GM12878 (cell line): ENCODE data around the gene PDCD11. TPM values are rescaled to one million over a fixed set of nuclear protein-coding genes. Genes with fewer than 3 reads are reported as not detected.

Experiments
- ATAC-seq: fragments of 200-7000 bp; cut with Tn5 transposase; 3 replicates; pipeline ENCODE4 v1.9.1; 2020; ENCODE audit warnings: mild to moderate bottlenecking, moderate library complexity
- BruUV-seq: library from RNA; stranded (reverse); fragments of 400-500 nt; replicated peaks from 2 replicates; lab custom pipeline; 2021; lab: Mats Ljungman, UMichigan
- CTCF ChIA-PET: fragments of 300-600 bp; sonication (Branson Sonifier 250); formaldehyde crosslinking; extraction: SDS; loops from one replicate; lab custom pipeline; 2021; ENCODE audit warnings: inconsistent platforms; lab: Yijun Ruan, JAX
- POLR2A ChIA-PET: fragments of 350-600 bp; formaldehyde crosslinking; extraction: SDS; loops from one replicate; lab custom pipeline; 2021; ENCODE audit warnings: inconsistent platforms; lab: Charles Lee
- RAD21 ChIA-PET: fragments of 300-600 bp; sonication (Branson Sonifier 250); formaldehyde crosslinking; loops from one replicate; lab custom pipeline; 2023; ENCODE audit warnings: antibody characterized with exemption; ENCODE audit not compliant: unreplicated experiment; lab: Charles Lee
- SMC1A ChIA-PET: fragments of 300-600 bp; sonication (Branson Sonifier 250); formaldehyde crosslinking; loops from one replicate; lab custom pipeline; 2023; ENCODE audit not compliant: unreplicated experiment, uncharacterized antibody; lab: Charles Lee
- DNase-seq: peaks from one replicate; pipeline ENCODE4 v3.0.0-alpha.2; 2011; ENCODE audit warnings: low read depth, low spot score
- FAIRE-seq: peaks from 3 replicates; lab custom pipeline; 2011; peaks lifted over from hg19 to GRCh38; lab: Jason Lieb, UNC
- H2AFZ ChIP-seq: 2 replicates; pipeline ENCODE4 v1.6.0; 2011; ENCODE audit warnings: low read depth, low read length, control low read depth; ENCODE audit not compliant: control insufficient read depth
- H3K27ac ChIP-seq: 2 replicates; pipeline ENCODE4 v1.5.1; 2011; ENCODE audit warnings: control low read depth; ENCODE audit not compliant: control insufficient read depth, insufficient read depth
- H3K27me3 ChIP-seq, 2 experiments: replicated peaks in 1 of 2; 2 replicates each; pipeline versions ENCODE4 v1.6.0 to v1.6.1; 2011; ENCODE audit warnings: low read length in 1 of 2; ENCODE audit not compliant: control insufficient read depth in 2 of 2, insufficient read depth in 2 of 2
- H3K36me3 ChIP-seq, 2 experiments: 2 replicates each; pipeline ENCODE4 v1.5.1; 2011; ENCODE audit warnings: low read length in 1 of 2; ENCODE audit not compliant: control insufficient read depth in 2 of 2, insufficient read depth in 2 of 2
- H3K4me1 ChIP-seq: 2 replicates; pipeline ENCODE4 v1.6.1; 2011; ENCODE audit warnings: mild to moderate bottlenecking, low read length, moderate library complexity, mixed read lengths; ENCODE audit not compliant: control insufficient read depth, insufficient read depth
- H3K4me2 ChIP-seq: 2 replicates; pipeline ENCODE4 v1.6.0; 2011; ENCODE audit warnings: control low read depth; ENCODE audit not compliant: control insufficient read depth, insufficient read depth
- H3K4me3 ChIP-seq: fragments of 200-600 bp; sonication (generic); 2 replicates; pipeline ENCODE4 v1.5.1; 2016
- H3K79me2 ChIP-seq: 2 replicates; pipeline ENCODE4 v1.6.0; 2011; ENCODE audit warnings: low read length; ENCODE audit not compliant: control insufficient read depth, insufficient read depth
- H3K9ac ChIP-seq: 2 replicates; pipeline ENCODE4 v1.8.0; 2011; ENCODE audit warnings: low read length, control low read depth, mixed read lengths; ENCODE audit not compliant: control insufficient read depth, insufficient read depth
- H3K9me3 ChIP-seq: replicated peaks from 3 replicates; pipeline ENCODE4 v1.5.1; 2011; ENCODE audit warnings: mild to moderate bottlenecking, low read length; ENCODE audit not compliant: control insufficient read depth, insufficient read depth
- H4K20me1 ChIP-seq: 2 replicates; pipeline ENCODE4 v1.6.0; 2011; ENCODE audit not compliant: control insufficient read depth, insufficient read depth
- ASH2L ChIP-seq: fragments of 300-600, 200-600 bp; sonication (generic); IDR thresholded peaks from 2 replicates; pipeline ENCODE4 v1.6.1; 2017; ENCODE audit warnings: low read depth, mild to moderate bottlenecking, borderline replicate concordance
- BMI1 ChIP-seq: fragments of 450-650 bp; IDR thresholded peaks from 2 replicates; pipeline ENCODE4 v1.6.1; 2016; ENCODE audit warnings: mild to moderate bottlenecking, moderate library complexity, borderline replicate concordance
- CBX3 ChIP-seq: fragments of 200-600 bp; sonication (generic); IDR thresholded peaks from 2 replicates; pipeline ENCODE4 v1.6.1; 2016; ENCODE audit warnings: low read depth, borderline replicate concordance
- E2F8 ChIP-seq: fragments of 450-650 bp; IDR thresholded peaks from 2 replicates; pipeline ENCODE4 v1.6.1; 2018; ENCODE audit warnings: mild to moderate bottlenecking, low read depth, moderate library complexity; ENCODE audit not compliant: partially characterized antibody
- ESRRA ChIP-seq: IDR thresholded peaks from 2 replicates; pipeline ENCODE4 v1.6.1; 2012; ENCODE audit warnings: mild to moderate bottlenecking, low read length, improper control_type of control experiment
- ETV6 ChIP-seq, 2 experiments: fragments of 450-650 bp in 1 of 2; IDR thresholded peaks in 1 of 2; conservative IDR thresholded peaks in 1 of 2; 2 replicates each; pipeline ENCODE4 v1.6.1; 2014; ENCODE audit warnings: antibody characterized with exemption in 1 of 2, borderline replicate concordance in 1 of 2, low read depth in 1 of 2, mild to moderate bottlenecking in 1 of 2, moderate library complexity in 1 of 2
- IKZF1 ChIP-seq: fragments of 450-650 bp; conservative IDR thresholded peaks from 2 replicates; pipeline ENCODE4 v1.6.1; 2017; ENCODE audit warnings: antibody characterized with exemption, mild to moderate bottlenecking
- MEF2A ChIP-seq: IDR thresholded peaks from 2 replicates; pipeline ENCODE4 v1.6.1; 2011; ENCODE audit warnings: low read depth, mild to moderate bottlenecking, low read length, moderate library complexity; ENCODE audit not compliant: insufficient read depth
- MTA3 ChIP-seq: IDR thresholded peaks from 2 replicates; pipeline ENCODE4 v1.6.1; 2012; ENCODE audit warnings: low read length, inconsistent platforms, borderline replicate concordance
- NFIC ChIP-seq: IDR thresholded peaks from 2 replicates; pipeline ENCODE4 v1.6.1; 2012; ENCODE audit warnings: low read depth, mild to moderate bottlenecking, inconsistent platforms, low read length, moderate library complexity
- NR2C2 ChIP-seq: IDR thresholded peaks from 2 replicates; pipeline ENCODE4 v1.6.1; 2011; ENCODE audit warnings: borderline replicate concordance, low read depth; ENCODE audit not compliant: control insufficient read depth, insufficient read length
- PAX8 ChIP-seq: fragments of 450-650 bp; IDR thresholded peaks from 2 replicates; pipeline ENCODE4 v1.6.1; 2017; ENCODE audit warnings: mild to moderate bottlenecking, moderate library complexity
- RB1 ChIP-seq: fragments of 450-650 bp; formaldehyde crosslinking; IDR thresholded peaks from 2 replicates; pipeline ENCODE4 v1.6.1; 2017; ENCODE audit warnings: mild to moderate bottlenecking, borderline replicate concordance
- SPI1 ChIP-seq: IDR thresholded peaks from 2 replicates; pipeline ENCODE4 v1.6.1; 2011; ENCODE audit warnings: low read depth, mild to moderate bottlenecking, low read length, moderate library complexity, borderline replicate concordance; ENCODE audit not compliant: insufficient read depth
- SUZ12 ChIP-seq: fragments of 200-600 bp; sonication (generic); IDR thresholded peaks from one replicate; pipeline ENCODE4 v1.6.1; 2018; ENCODE audit warnings: antibody characterized with exemption, mild to moderate bottlenecking; ENCODE audit not compliant: unreplicated experiment
- TCF3 ChIP-seq: IDR thresholded peaks from 2 replicates; pipeline ENCODE4 v1.6.1; 2012; ENCODE audit warnings: low read depth, mild to moderate bottlenecking, low read length, borderline replicate concordance; ENCODE audit not compliant: insufficient read depth
- USF2 ChIP-seq: IDR thresholded peaks from 2 replicates; pipeline ENCODE4 v1.6.1; 2011; ENCODE audit warnings: low read depth, low read length, improper control_type of control experiment, borderline replicate concordance
- WRNIP1 ChIP-seq: IDR thresholded peaks from 2 replicates; pipeline ENCODE4 v1.6.1; 2011; ENCODE audit warnings: low read depth, low read length, improper control_type of control experiment, borderline replicate concordance
- ZNF217 ChIP-seq: fragments of 450-650 bp; IDR thresholded peaks from 2 replicates; pipeline ENCODE4 v1.6.1; 2017; ENCODE audit warnings: antibody characterized with exemption, mild to moderate bottlenecking
- WGBS: methylation state at CpG from one replicate; pipeline ENCODE4 v1.1.6; 2016; ENCODE audit warnings: low lambda C conversion rate; ENCODE audit not compliant: insufficient replicate concordance, insufficient coverage; ENCODE audit errors: missing lambda C conversion rate; 5-methylcytosine and 5-hydroxymethylcytosine counted together
- in situ Hi-C: fragments of 300-500 bp; cut with MboI; formaldehyde crosslinking; loops from 9 replicates; pipeline ENCODE4 v1.14.3; 2018; ENCODE audit warnings: mixed read lengths
- intact Hi-C: fragments of 100-400 bp; cut with micrococcal nuclease; formaldehyde crosslinking; loops from one replicate; pipeline ENCODE4 v1.14.2; 2022; ENCODE audit not compliant: unreplicated experiment
- polyA plus RNA-seq, 11 experiments: library from polyadenylated mRNA; depleted of rRNA in 4 of 11; unstranded in 6 of 11; stranded (reverse) in 5 of 11; fragments of >200 nt; fragmentation: Nextera tagmentation in 4 of 11; fragmentation: Illumina TruSeq in 1 of 11; extraction: Ambion mirVana in 4 of 11; extraction: Trizol in 1 of 11; gene quantifications; 1 replicate in 1 of 11; 2 replicates in 10 of 11; pipeline versions ENCODE4 v1.2.1 to v1.2.3, GENCODE V29; 2011 to 2016; ENCODE audit warnings: inconsistent platforms in 2 of 11, missing spikeins in 2 of 11, low read depth in 1 of 11
- total RNA-seq, 4 experiments: library from RNA; depleted of rRNA in 3 of 4; stranded (reverse); fragments of >200 nt in 3 of 4; fragmentation: Illumina TruSeq in 1 of 4; extraction: Trizol in 1 of 4; gene quantifications; 2 replicates each; pipeline versions ENCODE4 v1.2.1 to v1.2.3, GENCODE V29; 2013 to 2021

The PDCD11 gene
- total and polyA plus RNA-seq, 10 of the 15 experiments (the other 5 are each of a cell fraction or from before 2014, with no cell fraction given), result 13.9 to 69.7 (median 44.8) TPM

GRCh38 chr10:103444478-103444877 is 48.1 kb downstream of the PDCD11 start:
- Histone ChIP-seq H3K9ac (no peak overlapping the region), H2AFZ (no peak overlapping the region), H3K4me2 (no peak overlapping the region), H3K4me3 (no peak overlapping the region), H4K20me1 (no peaks in the 10 kb centered on the region; the same call in 1 of the 2 replicates), H3K4me1 (0 out of 2 replicates have a peak, but pooled peaks cover 2% of the 10 kb centered on the region), H3K27me3 (no peaks in the 10 kb centered on the region), H3K79me2 (peaks cover 8% of the 10 kb centered on the region), H3K9me3 (no peaks in the 10 kb centered on the region), H3K36me3 (peaks cover 34 to 48% of the 10 kb centered on the region in 2 experiments), H3K27ac (no peak overlapping the region)
- TF ChIP-seq IKZF1, result no peak
- TF ChIP-seq RB1, result no peak
- TF ChIP-seq NFIC, result no peak
- no peak for TF ChIP-seq SUZ12
- TF ChIP-seq ZNF217, result no peak
- no peak for TF ChIP-seq MTA3
- no peak for TF ChIP-seq ESRRA
- TF ChIP-seq E2F8, result no peak
- no peak for TF ChIP-seq SPI1
- no peak for TF ChIP-seq BMI1
- TF ChIP-seq CBX3, result no peak
- no peak for TF ChIP-seq USF2
- no peak for TF ChIP-seq MEF2A
- TF ChIP-seq WRNIP1, result no peak
- TF ChIP-seq ASH2L, result no peak
- TF ChIP-seq TCF3, result no peak
- no peak for TF ChIP-seq NR2C2
- no peak for TF ChIP-seq ETV6 (conservative IDR thresholded peaks at IDR 0.05 in 1 of 2, IDR thresholded peaks at IDR 0.05 in 1 of 2; ENCODE audit: borderline replicate concordance in 1 of 2, low read depth in 1 of 2)
- no peak for TF ChIP-seq PAX8
- ChIA-PET CTCF (interaction anchor here (17.8 kb wide), 1 partner anchor 34 kb away, joined by 163 read pairs; the partner anchor contains the start of gene CALHM3), POLR2A (interaction anchor here (0.8 to 2.1 kb wide), 2 partner anchors 26 to 46 kb away, joined by 6 read pairs; no protein-coding TSS in a partner anchor), RAD21 (interaction anchor here (1.0 to 2.5 kb wide), 3 partner anchors 32 to 40 kb away, joined by 3 to 7 read pairs (median 3); no protein-coding TSS in a partner anchor), SMC1A (interaction anchor here (1.6 kb wide), 1 partner anchor 37 kb away, joined by 3 read pairs; no protein-coding TSS in a partner anchor)
- in situ Hi-C loops (no loop called here), intact Hi-C loops (no loop called here)
- DNase-seq, result no peak
- FAIRE-seq, result no peak
- ATAC-seq, result no peak; the same call in 2 of the 3 replicates
- WGBS, result 96% methylated on average over 10 of the region's 10 CpGs
- BruUV-seq, result no TSS peak
